Activated CD4-positive, alpha-beta memory T cell treated with anti-CD3 and anti-CD28 coated beads, Interleukin-2, amount 10 ng/mL, durations not matched to agents 7 days and 5 days (primary cell): ENCODE results near the gene NANOGP8. TPM values are rescaled to one million over a fixed set of nuclear protein-coding genes. Genes with fewer than 3 reads are reported as not detected.
"Not testable (repeated sequence)": the region's sequence is repeated elsewhere in the genome, so short reads cannot be mapped to it uniquely, and the experiment has no call there.

ENCODE experiments used
- CTCF ChIA-PET: fragments of 350-600 bp; sonication (Branson Sonifier 250); formaldehyde crosslinking; loops from one replicate; lab custom pipeline; 2021; ENCODE audit warnings: antibody characterized with exemption, inconsistent platforms; lab: Charles Lee
- POLR2A ChIA-PET: fragments of 350-600 bp; sonication (Branson Sonifier 250); formaldehyde crosslinking; loops from one replicate; lab custom pipeline; 2021; ENCODE audit warnings: antibody characterized with exemption; lab: Charles Lee
- DNase-seq: peaks from one replicate; pipeline ENCODE4 v3.0.0-alpha.2; 2020
- H3K27ac Mint-ChIP-seq: one replicate; pipeline ENCODE4 v1.8.0; 2021; ENCODE audit warnings: mild to moderate bottlenecking, mixed read lengths
- H3K27me3 Mint-ChIP-seq: one replicate; pipeline ENCODE4 v1.8.0; 2021; ENCODE audit warnings: mixed read lengths
- H3K36me3 Mint-ChIP-seq: one replicate; pipeline ENCODE4 v1.8.0; 2021; ENCODE audit warnings: low read depth, mixed read lengths
- H3K4me1 Mint-ChIP-seq: one replicate; pipeline ENCODE4 v1.8.0; 2021; ENCODE audit warnings: mixed read lengths
- H3K4me3 Mint-ChIP-seq: one replicate; pipeline ENCODE4 v1.8.0; 2021; ENCODE audit warnings: mild to moderate bottlenecking, mixed read lengths
- H3K9me3 Mint-ChIP-seq: one replicate; pipeline ENCODE4 v1.8.0; 2021; ENCODE audit warnings: mixed read lengths
- total RNA-seq, 2 experiments: library from RNA; stranded (reverse); gene quantifications; one replicate each; pipeline ENCODE4 v1.2.3, GENCODE V29; 2021

NANOGP8 gene, protein sequence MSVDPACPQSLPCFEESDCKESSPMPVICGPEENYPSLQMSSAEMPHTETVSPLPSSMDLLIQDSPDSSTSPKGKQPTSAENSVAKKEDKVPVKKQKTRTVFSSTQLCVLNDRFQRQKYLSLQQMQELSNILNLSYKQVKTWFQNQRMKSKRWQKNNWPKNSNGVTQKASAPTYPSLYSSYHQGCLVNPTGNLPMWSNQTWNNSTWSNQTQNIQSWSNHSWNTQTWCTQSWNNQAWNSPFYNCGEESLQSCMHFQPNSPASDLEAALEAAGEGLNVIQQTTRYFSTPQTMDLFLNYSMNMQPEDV
- not detected for total RNA-seq

DNA sequence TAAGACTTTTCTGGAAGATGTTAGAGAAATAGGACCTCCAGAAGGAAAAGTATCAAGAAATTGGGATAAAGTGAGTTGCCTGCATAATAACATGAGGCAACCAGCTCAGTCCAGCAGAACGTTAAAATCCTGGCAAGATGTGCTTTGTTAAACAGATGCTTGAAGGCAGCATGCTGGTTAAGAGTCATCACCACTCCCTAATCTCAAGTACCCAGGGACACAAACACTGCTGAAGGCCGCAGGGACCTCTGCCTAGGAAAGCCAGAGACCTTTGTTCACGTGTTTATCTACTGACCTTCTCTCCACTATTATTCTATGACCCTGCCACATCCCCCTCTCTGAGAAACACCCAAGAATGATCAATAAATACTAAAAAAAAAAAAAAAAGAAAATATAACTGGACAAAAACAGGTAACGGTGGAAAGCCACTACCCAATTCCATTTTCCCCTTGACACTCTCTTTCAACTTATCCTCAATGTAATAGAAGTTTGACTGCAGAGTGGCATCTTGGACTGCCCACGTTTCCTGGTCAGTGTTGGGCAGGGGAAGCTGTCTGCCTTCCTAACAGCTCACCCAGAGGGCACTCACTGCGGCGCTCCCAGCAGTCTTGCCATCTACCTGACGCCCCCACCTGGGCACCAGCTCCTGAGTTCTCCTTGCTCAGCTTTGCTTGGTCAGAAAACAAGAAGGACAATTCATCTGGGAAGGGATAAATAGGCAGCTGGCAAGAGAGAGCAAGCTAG, at the start of gene NANOGP8:
Gene NANOGP8 (minus strand): TSS at position 120 of the 744 bp plus-strand sequence. CDS start 185 bp downstream, outside the sequence.
- H3K4me3 Mint-ChIP-seq, H3K9me3 Mint-ChIP-seq, H3K36me3 Mint-ChIP-seq, POLR2A ChIA-PET, H3K27me3 Mint-ChIP-seq, CTCF ChIA-PET, H3K4me1 Mint-ChIP-seq, DNase-seq, H3K27ac Mint-ChIP-seq: not testable (repeated sequence)

DNA sequence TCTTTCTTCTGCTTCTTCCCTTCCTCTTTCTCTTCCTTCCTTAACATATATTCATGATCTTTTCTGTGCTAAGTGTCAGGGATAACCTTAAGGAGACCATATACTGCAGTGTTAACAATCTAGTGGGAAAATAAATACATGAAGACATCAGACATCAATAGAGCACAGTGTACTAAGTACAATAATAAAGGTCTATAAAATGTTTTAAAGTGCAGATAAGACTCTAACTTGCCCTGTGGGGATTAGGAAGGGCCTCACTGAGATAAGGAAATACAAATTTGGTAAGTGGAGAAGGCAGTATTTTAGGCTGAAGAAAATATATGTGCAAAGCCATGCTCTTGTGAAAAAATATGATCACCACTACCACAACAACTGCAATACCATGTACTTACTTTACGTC, 49.2 kb upstream of the NANOGP8 start:
- no peaks in the 10 kb centered on the region for H3K4me1 Mint-ChIP-seq
- no peak for DNase-seq
- H3K27me3 Mint-ChIP-seq = peaks cover 5% of the 10 kb centered on the region
- no peaks in the 10 kb centered on the region for H3K9me3 Mint-ChIP-seq
- H3K36me3 Mint-ChIP-seq = no peaks in the 10 kb centered on the region
- ChIA-PET POLR2A (no interaction called here), CTCF (no interaction called here)
- H3K27ac Mint-ChIP-seq = no peak overlapping the region
- no peak overlapping the region for H3K4me3 Mint-ChIP-seq

DNA sequence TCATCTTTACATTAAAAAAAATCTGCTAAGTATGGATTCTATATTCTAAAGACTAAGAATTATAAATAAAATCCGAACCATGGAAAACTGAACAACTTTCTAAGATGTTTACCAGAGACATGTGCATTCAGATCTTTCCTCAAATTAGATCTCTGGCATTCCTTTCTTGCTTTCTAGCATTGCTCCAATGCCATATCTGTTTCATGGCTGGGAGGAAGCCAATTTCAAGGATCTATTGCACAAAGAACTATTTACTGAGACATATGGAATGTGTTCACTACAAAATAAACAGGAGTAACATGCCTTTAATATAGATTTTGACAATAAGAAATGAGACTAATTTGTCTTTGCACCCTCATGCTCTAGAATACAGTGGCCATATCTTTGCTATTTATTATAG, 45.1 kb upstream of the NANOGP8 start:
- Mint-ChIP-seq H3K36me3 (no peaks in the 10 kb centered on the region), H3K27me3 (peaks cover 8% of the 10 kb centered on the region), H3K4me1 (no peaks in the 10 kb centered on the region), H3K4me3 (no peak overlapping the region), H3K27ac (no peak overlapping the region), H3K9me3 (no peaks in the 10 kb centered on the region)
- CTCF ChIA-PET = no interaction called here
- no peak for DNase-seq
- POLR2A ChIA-PET = no interaction called here

DNA sequence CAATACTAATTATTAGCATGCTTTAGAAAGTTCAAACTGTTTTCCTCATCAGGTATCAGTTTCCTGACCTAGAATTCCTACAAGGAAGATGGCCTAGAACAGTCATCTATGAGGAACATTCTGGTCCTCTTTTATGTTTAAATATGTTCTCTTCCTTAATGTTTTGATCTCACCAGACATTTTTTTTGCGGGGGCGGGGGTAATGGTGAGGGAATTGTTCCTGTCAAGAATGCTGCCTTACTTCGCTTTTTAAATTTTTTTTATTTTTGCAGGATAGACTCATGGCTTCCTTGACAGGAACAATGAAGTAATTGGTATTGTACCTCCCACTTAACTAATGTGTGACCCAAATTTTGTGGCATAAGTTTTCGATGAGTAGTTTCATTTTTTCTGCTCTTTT, 44.3 kb upstream of the NANOGP8 start:
- Mint-ChIP-seq H3K27ac (no peak overlapping the region), H3K9me3 (no peaks in the 10 kb centered on the region), H3K4me1 (no peaks in the 10 kb centered on the region), H3K27me3 (peaks cover 8% of the 10 kb centered on the region), H3K4me3 (no peak overlapping the region), H3K36me3 (no peaks in the 10 kb centered on the region)
- POLR2A ChIA-PET = no interaction called here
- CTCF ChIA-PET = no interaction called here
- no peak for DNase-seq

DNA sequence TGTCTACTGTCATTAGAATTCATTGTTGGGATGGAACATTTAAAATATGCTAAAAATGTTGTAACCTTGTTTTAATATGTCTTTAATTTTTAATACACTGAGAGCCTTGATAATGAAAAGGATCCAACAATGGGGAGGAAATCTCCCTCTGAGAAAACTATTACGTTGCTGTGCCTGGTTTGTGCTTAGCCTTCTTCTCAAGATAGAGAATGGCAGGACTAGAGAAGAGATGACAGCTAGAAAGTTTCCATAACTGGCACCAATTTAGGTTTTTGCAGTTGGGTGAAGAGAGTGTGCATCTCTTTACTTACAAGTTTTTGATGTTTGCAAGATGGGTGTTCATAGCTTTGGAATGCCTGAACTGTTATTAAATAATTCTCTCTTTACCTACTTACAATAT, 42.6 kb upstream of the NANOGP8 start:
- Mint-ChIP-seq H3K4me3 (no peak overlapping the region), H3K9me3 (no peaks in the 10 kb centered on the region), H3K27me3 (peaks cover 6% of the 10 kb centered on the region), H3K27ac (no peak overlapping the region), H3K36me3 (no peaks in the 10 kb centered on the region), H3K4me1 (no peaks in the 10 kb centered on the region)
- ChIA-PET CTCF (no interaction called here), POLR2A (no interaction called here)
- DNase-seq = no peak

DNA sequence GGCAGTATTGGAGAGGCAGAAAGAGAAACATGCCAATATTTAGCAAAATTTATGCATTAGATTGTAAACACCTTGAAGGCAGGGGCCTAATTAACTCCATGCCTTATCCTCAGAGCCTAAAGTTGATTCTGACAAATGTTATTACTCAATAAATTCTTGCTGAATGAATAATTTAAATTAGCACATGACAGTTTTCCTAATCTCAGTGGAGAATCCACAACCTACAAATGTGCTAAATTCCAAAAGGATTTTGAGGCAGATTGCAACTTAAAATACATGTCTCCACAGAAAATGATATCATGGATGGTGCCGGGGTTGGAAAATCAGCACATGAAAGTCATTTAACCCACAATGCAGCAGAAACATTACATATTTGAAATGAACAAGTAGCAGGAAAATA, 41.1 kb upstream of the NANOGP8 start:
- Mint-ChIP-seq H3K27ac (no peak overlapping the region), H3K27me3 (peaks cover 8% of the 10 kb centered on the region), H3K36me3 (no peaks in the 10 kb centered on the region), H3K9me3 (peaks cover 2% of the 10 kb centered on the region), H3K4me3 (no peak overlapping the region), H3K4me1 (no peaks in the 10 kb centered on the region)
- POLR2A ChIA-PET = no interaction called here
- CTCF ChIA-PET = no interaction called here
- DNase-seq = no peak

DNA sequence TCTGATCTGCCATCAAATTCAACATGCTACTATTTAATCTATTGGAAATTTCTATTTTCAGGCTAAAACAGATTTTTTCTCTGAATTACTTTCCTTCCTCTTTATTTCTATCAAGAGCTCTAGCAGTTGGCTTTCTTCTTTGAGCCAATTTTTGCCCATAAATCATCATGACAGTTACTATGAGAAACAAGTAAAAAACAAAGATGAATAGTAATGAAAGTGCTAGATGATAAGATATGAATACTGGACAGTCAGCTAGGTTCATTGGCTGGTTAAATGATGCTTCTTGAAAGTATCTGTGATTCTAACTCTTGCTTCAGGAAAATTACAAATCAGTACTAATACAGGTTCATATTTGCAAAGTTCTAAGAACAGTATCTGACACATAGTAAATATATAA, 38.6 kb upstream of the NANOGP8 start:
- CTCF ChIA-PET = no interaction called here
- peaks cover 8% of the 10 kb centered on the region for H3K27me3 Mint-ChIP-seq
- POLR2A ChIA-PET = no interaction called here

DNA sequence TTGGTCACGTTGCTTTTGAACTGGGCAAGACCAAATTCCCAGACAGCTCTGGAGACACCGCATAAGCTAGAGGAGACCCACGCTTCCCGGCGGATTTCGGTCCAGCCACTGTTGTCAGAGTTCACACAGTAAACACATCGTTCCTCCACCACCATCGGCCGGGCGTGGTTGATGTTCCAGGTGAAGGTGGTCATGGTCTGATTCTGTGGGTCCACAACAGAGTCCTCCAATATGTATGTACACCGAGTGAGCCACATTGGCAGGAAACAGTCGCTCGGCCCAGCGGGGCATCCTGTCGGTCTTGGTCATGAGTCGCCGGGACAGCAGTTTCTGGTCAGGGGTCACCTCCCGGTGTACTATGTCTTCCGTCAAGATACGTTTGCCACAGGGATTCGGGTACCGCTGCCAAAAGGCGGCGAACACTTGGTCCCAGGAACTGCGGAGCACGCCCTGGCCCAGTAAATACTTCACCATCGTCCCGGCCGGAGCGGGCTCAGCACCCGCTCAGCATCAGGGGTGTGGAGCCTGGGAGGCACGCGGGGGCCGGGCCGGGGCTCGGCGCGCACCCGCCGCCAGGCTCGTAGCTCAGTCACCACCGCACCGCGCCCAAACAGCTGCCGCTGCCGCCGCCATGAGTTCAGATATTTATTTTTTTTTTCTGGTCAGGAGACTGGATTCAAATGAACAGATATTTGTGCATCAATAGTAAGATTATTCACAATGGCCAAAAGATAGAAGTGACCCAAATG, 36.7 kb upstream of the NANOGP8 start:
- H3K4me1 Mint-ChIP-seq = no peaks in the 10 kb centered on the region
- ChIA-PET CTCF (no interaction called here), POLR2A (no interaction called here)
- DNase-seq = no peak
- no peaks in the 10 kb centered on the region for H3K36me3 Mint-ChIP-seq
- H3K27me3 Mint-ChIP-seq = peaks cover 4% of the 10 kb centered on the region
- H3K9me3 Mint-ChIP-seq = peaks cover 2% of the 10 kb centered on the region
- H3K27ac Mint-ChIP-seq = no peak overlapping the region
- H3K4me3 Mint-ChIP-seq = no peak overlapping the region

More for the DNA sequence above, 38.6 kb upstream of the NANOGP8 start:
- Mint-ChIP-seq H3K9me3 (peaks cover 2% of the 10 kb centered on the region), H3K36me3 (no peaks in the 10 kb centered on the region), H3K4me1 (no peaks in the 10 kb centered on the region), H3K27ac (no peak overlapping the region), H3K4me3 (no peak overlapping the region)
- no peak for DNase-seq

DNA sequence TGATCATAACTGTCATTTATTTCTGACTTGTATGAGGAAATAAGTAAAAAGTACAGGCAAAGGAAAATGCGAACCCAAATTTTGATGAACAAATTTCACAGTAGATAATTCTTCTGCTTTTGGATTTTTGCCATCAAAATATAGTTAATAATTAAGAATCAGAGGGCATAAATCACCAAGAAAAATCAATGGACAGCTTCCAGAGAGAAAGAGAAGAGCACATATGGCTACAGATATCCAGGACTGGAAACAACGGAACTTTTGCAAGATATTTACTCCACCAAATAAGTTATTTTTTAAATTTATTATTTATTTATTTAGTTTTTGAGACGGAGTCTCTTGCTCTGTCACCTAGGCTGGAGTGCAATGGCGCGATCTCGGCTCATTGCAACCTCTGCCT, 35.1 kb upstream of the NANOGP8 start:
- Mint-ChIP-seq H3K27me3 (peaks cover 2% of the 10 kb centered on the region), H3K4me1 (no peaks in the 10 kb centered on the region), H3K9me3 (peaks cover 2% of the 10 kb centered on the region), H3K27ac (no peak overlapping the region), H3K4me3 (no peak overlapping the region), H3K36me3 (no peaks in the 10 kb centered on the region)
- ChIA-PET CTCF (no interaction called here), POLR2A (no interaction called here)
- no peak for DNase-seq

DNA sequence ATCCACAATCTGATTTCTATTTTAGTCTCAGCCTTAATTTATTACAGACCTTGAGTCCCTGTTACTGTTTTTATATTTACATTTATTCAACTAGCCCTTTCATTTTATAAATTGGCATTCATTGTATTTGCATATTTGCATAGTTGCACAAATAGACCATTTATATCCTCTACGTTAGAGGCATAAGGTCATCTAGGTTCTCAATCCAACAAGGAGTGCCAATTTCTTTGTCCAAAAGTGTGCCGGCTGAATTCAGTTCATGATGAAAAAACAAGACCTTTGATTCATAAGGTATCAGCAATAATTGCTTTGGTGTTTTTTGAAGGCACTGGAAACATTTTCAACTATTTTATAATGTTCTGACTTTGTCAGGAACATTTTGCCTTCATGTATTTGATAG, 33.9 kb upstream of the NANOGP8 start:
- Mint-ChIP-seq H3K27me3 (peaks cover 2% of the 10 kb centered on the region), H3K27ac (no peak overlapping the region), H3K36me3 (no peaks in the 10 kb centered on the region), H3K9me3 (peaks cover 2% of the 10 kb centered on the region), H3K4me1 (no peaks in the 10 kb centered on the region), H3K4me3 (no peak overlapping the region)
- DNase-seq = no peak
- ChIA-PET POLR2A (no interaction called here), CTCF (no interaction called here)

DNA sequence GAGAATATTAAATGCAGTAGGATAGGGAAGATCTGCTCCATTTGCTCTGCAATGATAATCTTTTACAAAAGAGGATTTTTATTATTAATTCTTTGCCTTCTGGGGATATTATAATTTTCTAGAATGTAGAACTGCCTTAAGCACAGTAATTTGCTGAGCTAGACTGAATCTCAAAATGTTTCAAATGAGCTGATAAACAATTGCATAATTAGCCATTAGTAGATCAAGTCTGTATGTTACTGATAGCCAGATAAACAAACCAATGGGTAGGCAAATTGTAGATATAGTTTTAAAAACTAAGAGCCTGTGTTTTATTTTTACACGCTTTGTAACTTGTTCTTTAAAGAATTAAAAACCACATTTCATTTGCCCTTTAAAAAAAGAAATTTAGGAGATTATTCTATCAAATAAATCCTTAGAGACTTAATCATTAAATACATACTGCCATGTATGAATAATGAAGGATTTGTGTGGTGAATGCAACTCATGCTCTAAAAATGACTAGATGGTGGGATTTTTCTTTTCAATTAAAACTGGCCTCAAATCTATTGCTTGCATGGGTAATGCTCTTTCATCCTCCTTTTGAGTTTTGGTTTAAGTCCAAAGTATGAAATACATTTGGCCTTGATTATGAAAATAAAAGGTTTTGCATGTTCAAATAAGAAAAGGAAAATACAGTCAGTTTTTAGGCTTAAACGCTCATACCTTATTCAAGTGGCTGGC, 32.6 kb upstream of the NANOGP8 start:
- Mint-ChIP-seq H3K4me3 (no peak overlapping the region), H3K27me3 (peaks cover 6% of the 10 kb centered on the region), H3K9me3 (peaks cover 2% of the 10 kb centered on the region), H3K36me3 (no peaks in the 10 kb centered on the region), H3K4me1 (no peaks in the 10 kb centered on the region), H3K27ac (no peak overlapping the region)
- POLR2A ChIA-PET = no interaction called here
- DNase-seq = no peak
- CTCF ChIA-PET = no interaction called here

DNA sequence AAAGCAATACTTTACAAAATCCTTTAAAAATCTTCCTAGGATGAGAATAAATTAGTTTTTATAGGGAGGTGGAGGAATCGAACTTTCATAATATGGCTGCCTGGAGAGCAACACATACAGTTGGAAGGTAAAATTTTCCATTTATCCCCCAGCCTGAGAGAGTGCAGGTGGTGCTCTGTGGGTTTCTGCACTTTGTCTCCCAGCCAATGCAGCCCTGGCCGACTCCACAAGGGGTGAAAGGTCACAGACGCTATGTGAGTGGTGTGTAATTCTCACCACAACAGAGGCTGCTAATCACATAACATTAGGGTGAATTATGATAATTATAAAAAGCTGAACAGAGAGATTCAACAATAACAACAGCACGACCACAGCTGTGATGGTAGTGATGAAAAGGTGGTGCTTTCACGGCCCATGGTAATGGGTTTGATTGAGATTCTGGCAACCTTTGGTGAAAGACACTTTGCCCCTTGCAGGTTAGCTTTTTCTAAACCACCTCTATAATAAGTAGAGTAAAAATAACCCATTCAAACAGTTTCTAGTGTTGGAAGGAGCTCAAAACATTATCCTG, 30.1 kb upstream of the NANOGP8 start:
- POLR2A ChIA-PET = no interaction called here
- Mint-ChIP-seq H3K4me3 (no peak overlapping the region), H3K4me1 (no peaks in the 10 kb centered on the region), H3K36me3 (no peaks in the 10 kb centered on the region), H3K27ac (no peak overlapping the region), H3K9me3 (no peaks in the 10 kb centered on the region), H3K27me3 (peaks cover 4% of the 10 kb centered on the region)
- DNase-seq = no peak
- CTCF ChIA-PET = no interaction called here

DNA sequence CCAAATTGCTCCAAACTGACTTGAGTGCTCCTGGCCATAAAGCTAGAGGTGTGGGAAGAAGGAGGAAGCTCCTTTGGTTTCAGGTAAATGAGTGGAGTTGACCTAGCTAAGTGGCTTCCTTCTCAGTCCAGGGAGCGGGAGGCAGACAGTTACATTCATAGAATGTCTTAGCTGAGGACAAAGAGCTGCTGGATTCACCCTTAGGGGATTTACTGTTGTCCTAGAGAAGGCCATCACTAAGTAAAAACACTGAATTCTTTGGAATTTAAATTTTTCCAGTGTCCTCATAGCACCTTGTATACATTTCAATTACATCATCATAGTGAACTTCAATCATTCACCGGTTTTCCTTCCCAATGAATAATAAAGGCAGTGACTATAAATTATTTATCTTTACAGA, 27.3 kb upstream of the NANOGP8 start:
- H3K27me3 Mint-ChIP-seq = peaks cover 4% of the 10 kb centered on the region
- no peaks in the 10 kb centered on the region for H3K4me1 Mint-ChIP-seq
- DNase-seq = no peak
- no peak overlapping the region for H3K27ac Mint-ChIP-seq
- no peaks in the 10 kb centered on the region for H3K36me3 Mint-ChIP-seq
- no peaks in the 10 kb centered on the region for H3K9me3 Mint-ChIP-seq
- CTCF ChIA-PET = no interaction called here
- H3K4me3 Mint-ChIP-seq = no peak overlapping the region
- POLR2A ChIA-PET = no interaction called here
